Activated CD8-positive, alpha-beta memory T cell treated with anti-CD3 and anti-CD28 coated beads, Interleukin-2, amount 50 U/mL, for 48 hours (primary cell): ENCODE data around the gene AANAT.
"Not testable (repeated sequence)": the region's sequence is repeated elsewhere in the genome, so short reads cannot be mapped to it uniquely, and the experiment has no call there.

ENCODE experiments used
- DNase-seq: peaks from one replicate; pipeline ENCODE4 v3.0.0-alpha.2; 2020

Gene AANAT

DNA sequence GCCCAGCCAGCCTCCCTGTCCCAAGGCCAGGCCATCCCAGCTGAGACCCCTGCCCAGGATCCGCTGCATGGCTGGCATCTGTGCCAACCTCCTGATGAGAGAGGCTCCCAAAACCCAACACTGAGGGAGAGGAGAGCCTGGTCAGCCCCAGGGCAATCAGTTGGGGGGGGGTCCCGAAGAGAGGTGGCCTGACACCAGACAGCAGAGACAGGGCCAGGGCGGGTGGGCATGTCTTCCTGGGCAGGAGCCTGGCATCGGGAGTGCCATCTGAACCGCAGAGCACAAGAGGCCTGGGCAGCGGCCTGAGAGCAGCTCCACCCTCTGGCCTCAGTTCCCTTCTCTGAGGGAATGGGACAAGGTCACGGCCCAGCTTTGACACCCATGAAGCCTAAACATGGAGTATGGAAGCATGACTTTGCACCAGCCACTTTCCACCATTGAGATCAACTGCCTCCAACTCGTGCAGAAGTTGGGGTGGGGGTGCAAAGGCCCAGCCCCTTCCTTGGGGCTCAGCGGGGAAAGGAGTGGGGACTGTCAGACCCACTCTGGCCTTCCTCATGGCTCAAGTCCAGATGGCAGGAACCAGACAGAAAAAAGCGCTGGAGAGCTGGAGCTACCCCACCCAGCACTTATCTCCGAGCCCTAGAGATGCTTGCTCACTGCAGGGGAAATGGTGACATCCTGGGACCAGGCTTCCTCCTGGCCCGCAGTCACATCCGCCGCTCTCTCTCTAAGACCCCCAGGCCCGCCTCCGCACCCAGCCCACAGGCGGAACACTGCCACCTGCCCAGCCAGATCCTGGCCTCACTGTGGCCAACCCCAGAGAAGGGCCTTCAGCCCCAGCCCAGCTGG lies 24.1 kb downstream of the AANAT start:
- DNase-seq, result no peak

DNA sequence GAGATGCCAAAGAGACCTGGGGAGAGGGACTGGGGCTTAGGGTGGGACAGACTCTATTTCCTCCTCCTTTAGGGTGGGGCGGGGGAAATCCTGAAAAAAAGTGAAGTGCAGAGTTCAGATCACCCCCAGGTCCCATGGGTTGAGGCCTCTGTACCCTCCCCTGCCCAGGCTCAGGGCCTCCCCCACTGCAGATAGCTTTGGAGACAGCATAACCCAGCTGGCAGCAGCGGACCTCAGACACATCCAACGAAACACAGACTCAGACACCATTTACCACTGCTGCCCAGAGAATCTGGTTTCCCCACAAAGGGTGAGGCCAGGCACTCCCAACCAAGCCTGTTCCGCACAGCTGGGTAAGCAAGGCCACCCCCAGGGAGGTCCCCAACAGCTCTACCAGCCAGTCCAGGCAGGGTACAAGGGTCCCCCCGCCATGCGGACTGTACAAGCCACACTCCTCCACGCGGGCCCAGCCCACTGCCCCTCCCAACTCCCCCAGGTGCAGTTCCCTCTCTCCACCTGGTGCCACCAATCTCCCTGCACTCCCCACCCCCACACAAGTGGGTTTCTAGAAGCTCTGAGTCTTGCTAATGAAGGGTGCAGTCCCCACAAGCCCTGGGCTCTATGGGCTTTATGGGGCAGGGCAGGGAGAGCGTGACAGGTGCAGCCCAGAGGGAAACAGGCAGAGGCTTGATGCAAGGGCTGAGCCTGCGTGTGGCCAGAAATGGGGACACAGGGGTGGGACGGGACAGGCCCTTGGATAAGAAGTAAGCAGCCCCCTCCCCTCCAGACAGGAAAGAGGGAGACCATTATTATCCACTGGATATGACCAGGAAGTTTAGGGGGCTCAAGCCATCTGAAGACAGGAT lies 25.0 kb downstream of the AANAT start:
- DNase-seq, result peak; percentile 65

DNA sequence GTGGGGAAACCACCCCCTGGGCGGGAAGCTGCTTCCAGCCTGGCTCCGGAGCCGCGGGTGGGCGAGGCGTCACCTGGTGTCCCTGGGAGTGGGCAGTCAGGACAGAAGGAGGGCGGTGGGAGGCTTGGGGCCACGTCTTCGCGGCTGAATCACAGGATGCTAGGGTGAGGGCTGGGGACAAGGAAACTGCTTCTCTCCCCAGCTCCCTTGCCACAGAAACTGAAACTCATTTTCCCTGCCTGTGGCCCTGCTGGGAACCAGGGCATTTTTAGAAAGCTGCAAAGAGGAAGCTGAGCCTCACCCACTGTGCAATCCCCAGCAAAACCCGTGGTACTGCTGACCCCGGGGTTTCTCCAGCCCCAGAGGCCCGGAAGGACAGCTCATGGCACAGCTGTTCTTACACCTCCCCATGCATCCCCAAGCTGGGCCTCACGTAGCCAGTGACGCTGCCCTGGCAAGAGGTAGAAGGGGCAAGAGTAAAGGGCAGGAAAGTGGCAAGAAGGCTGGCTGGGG lies 25.6 kb downstream of the AANAT start:
- DNase-seq, result peak; percentile 73

DNA sequence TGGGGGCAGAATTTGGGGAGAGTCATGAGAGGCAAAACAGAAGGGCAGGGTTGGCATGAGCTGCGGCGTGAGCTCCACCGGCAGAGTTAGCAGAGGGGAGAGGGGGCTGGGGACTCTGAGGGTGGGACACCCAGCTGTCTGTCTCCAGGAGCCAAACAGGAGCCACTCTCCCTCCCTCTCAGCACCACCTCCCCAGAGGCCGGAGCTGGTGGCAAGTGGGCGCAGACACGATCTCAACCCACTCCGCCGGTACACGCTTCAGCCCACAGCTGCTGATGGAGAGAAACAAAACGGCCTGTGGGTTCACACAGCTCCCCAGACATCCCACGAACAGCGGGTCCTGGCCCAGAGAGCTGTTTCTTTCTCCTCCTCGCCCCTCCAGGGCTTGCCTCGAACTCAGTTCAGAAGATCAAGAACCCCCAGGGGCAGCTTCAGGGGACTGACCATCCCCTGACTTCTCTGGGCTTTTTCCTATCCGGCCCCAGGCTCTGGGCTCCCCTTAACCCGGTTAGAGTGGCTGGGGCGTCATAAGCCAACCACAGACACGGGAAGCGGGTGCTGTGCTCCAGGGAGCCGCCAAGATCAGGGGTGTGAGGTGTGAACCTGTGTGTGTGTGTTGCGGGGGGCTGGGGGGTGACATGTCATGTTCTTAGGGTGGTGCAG lies 26.2 kb downstream of the AANAT start:
- DNase-seq, result no peak

DNA sequence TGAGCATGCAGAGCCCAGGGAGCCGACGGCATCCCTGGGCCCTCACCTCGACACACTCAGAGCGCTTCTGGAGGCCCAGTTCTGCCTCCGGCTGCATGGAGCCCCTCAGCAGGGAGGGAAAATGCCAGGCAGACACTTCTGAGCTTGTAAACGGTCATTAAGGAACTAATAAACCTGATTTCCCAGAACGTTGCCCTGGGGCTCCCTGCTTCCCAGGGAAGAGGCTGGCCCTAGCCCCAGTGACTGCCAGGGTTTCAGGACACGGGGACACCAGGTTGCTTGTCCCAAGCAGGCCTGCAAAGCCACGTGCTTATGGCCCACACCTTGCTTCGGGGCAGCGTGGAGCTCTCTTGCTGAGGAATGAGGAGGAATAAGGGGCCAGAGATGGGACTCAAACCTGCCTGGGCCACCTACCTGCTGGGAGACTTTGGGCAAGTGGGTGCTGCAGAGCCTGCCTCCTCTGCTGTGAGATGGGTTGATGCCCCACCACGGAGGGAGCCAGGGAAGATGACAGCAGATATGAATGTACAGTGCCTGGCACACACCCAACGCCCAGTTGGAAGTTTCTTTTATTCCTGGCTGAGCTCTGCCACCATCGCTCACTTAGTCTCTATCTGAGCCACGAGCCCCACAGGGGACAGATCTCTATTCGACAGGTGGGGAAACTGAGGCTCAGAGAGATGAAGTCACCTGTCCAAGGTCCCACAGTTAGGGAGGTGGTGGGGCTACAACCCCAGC lies 28.4 kb downstream of the AANAT start:
- DNase-seq, result no peak

DNA sequence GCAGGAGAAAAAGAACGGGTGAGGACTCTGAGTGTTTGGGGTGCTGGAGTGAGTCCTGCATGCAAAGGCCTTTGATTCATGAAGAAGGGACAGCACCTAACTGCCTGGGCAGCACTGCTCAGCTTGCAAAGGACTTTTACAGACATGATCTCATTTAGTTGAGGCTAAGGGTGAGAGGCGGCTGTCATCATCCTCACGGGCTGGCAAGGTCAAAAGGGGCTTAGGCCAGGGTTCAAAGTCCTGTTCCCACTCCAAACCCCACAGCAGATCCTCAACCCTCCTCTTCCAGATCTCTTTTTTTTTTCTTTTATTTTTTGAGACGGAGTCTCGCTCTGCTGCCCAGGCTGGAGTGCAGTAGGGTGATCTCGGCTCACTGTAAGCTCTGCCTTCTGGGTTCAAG lies 29.1 kb downstream of the AANAT start:
- no peak for DNase-seq

DNA sequence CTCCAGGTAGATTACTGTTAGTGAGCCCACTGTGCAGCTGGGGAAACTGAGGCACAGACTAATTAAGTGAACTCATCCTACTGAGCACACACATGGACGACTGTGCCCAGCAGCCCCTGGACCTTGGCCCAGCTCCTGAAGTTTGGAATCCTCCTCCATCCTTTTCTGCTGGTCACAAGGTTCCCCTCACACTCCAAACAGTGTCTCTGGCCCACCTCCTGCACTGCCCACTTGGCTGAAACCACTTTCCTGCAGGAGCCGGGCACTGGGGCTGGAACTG lies 30.2 kb downstream of the AANAT start:
- no peak for DNase-seq

DNA sequence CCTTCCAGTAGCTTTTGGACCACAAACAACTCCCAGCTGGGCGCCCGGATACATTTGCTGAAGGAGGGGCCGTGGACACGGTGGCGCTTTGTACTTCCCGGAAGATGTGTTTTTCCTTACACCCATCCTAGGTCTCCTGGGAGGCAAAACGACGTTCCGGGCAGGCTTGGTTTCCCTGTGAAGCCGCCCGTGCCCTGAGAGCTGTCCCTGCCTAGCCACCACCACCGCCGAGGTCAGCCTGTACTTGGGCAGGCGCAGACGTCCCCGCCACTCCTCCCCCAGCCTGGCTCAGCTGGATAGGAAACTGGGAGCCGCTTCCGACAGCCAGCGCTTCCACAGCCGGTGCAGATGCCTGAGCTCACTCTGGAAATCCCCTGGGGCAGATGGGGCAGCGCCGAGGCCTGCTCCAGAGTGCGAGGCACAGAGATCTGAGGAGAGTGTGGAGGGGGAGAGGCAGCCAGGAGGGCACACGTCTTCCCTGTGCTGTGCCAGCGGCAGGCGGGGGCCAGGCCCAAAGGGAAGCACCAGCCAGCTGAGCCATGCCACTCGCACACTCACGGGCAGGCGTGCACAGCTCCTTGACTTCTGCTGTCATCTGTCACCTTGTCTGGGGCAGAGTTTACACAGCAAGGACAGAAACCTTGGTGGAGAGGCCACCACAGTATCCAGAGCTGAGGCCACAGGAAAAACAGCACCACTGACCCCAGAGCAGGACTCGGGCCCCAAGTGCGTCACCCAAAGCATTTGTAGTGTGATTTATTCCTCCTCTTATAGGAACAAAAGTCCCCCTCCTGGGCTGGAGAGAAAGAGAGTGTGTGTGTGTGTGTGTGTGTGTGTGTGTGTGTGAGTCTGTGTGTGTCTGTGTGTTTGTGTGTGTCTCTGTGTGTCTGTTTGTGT lies 30.8 kb downstream of the AANAT start:
- no peak for DNase-seq

DNA sequence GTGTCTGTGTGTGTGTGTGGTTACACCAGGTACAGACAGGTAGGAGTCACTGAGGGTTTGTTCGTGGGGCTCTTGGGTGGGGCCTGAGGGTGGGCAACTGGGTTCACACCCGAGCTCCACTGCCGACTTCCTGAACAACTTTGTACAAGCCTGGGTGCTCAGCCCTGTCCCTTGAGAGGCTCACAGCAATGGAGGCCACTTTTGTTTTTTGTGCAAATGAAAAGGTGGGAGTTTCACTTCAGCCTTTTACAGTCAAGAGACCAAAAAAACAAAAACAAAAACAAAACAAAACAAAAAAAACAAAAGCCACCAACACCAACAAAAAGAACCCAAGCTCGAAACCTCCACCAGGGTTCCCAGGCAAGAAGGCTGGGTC lies 31.5 kb downstream of the AANAT start:
- DNase-seq, result no peak

DNA sequence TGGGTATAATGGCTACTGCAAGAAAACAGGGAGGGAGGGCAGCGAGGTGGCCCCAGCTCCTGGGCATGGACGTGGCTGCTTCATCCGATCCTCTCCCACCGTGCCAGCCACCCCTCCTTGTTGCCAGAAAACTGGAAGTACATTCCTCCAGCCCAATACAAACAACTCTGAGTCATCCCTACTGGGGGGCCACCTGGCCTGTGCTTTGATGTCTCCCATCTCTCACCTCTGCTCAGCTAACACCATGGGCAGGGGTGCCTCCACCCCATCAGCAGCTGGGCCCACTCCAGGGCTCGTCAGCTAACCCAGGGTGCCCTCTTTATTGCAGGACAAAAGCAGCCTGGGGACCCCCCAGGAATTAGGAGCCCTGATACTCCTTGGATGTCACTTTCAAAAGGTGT lies 31.9 kb downstream of the AANAT start:
- DNase-seq, result no peak

DNA sequence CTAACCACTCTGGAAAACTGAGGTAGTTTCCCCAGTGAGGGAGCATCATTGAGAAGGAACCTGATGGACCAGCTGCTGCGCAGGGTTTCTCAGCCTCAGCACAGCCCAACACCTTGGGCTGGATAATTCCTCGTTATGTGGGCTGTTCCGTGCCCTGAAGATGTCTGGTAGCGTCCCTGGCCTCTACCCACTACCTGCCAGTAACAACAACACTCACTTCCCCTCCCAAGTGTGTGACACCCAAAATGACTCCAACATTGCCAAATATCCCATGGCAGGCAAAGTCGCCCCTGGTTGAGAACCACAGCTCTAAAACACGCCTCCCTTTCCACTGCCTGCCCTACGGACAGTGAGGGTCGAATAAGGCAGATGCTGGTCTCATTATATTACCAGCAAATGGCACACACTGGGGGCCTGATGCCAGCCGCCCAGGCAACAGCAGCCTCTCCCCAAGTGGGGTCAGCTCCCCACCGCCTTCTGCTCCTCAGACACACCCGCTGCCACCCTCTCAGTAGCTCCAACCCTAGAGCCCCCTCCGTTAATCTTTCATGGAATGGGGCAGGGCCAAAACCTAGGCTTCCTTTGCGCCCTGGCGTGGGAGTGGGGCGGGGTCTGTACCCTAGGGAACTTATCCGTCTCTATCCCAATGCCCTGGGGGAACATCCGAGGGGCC lies 32.8 kb downstream of the AANAT start:
- DNase-seq, result no peak

DNA sequence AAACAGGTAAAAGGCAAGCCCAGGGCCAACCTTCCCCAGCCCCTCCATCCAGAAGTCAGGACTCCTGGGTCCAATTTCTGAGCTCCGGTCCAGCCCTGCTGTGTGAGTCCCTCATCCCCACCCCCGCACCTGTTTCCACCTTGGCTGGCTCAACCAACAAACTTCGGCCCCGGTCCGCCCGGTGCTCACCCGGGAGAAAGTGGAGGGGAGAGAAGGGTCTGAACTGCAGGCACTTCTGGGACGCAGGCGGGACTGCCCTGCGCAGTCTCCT lies 33.3 kb downstream of the AANAT start:
- no peak for DNase-seq

DNA sequence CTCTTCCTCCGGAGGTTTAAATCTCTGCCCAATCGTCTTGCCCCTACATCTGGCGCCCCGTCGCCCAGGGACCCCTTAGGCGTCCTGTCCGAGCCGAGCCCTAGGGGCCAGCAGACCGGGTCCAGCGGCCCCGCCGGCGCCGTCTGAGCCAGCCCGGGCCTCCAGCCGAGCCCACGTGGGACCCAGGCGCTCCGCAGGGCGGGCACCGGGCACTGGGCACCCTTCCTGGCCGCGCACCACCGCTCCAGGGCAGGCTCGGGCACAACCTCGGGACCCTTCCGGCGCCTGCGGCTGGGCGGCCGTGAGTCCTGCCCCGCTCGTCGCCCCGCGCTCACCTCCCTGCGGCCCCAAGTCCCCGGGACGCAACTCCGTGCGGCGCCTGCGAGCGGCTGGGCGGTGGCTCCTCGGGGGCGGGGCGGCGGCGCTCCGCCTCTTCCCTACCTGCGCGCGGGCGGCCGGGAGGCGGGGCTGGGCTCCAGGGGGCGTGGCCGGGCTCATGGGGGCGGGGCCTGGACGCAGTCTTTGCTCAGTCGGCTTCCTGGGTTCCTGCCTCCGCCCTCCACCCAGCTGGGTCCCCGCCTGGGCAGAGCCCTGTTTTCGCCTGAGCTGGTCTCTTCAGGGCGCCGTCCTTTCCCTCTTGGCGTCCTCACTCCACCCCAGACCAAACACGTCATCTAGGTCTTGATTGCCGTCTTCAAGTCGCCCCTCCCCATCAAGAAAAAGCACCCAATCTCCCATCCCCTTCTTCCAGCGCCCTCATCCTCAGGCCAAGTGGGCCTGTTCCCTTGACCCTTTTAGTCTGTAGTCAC lies 33.8 kb downstream of the AANAT start, which contains the start of gene RHBDF2:
Gene RHBDF2, minus strand, starts transcription at position 406 of the 809 bp plus-strand sequence. CDS start 19,899 bp downstream, outside the sequence.
- DNase-seq, result peak; percentile 99

DNA sequence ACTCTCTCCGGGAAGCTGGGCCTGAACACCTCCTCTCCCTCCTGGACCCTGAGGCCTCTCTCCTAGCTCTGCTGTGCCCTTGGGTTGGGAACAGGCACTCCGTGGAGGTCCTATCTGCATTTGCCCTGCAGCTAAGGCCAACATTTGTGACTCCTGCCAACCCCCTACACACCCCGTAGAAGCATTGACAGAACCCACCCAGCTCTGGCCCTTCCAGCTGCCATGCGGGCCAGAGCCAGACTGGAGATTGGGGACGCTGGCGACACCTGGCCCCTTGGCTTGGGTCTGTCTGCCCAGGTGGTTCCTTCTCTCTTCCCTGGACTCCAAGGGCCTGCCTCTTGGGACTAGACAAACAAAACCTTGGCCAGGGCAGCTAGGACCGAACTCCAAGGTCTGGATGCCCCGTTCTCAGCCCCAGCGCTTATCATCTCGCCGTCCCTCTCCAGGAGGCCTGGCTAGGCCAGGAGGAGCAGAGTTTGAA lies 34.5 kb downstream of the AANAT start:
- no peak for DNase-seq

DNA sequence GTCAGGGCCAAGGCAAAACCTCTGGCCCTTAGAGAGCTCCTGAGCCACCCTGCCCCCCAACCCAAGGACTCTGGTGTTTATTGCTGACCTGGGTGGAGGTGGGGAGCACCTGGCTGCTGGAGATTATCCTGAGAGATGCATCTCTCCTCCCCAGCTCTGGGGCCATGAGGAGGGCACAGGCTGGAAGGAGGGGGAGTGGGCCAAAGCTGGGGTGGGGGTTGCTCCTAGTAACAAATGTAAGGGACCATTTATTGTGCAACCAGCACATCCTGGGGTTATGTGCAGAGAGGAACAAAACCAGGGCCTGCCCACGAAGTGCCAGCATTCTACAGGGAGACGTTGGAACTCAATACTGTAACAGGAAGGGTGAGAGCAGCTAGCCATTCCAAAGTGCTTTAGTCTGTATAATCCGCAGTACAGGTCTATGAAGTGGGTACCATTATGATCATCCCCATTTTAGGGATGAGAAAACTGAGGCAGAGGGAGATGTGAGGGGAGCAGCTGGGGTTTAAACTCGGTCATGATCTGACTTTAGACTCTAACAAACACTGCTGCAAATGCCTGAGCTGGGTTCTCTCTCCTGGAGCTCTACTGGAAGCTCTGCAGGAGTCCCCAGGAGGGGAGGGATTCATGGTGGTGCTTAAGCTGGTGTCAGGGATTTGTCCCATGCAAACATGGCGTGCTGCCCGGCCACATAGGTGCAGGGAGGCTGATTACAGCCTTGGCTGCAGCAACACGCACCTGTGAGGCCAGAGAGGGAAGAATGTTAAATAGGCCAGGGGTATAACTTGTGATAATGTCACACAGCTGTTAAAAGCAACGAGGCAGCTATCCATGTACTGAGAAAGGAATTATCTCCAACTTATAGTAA lies 35.2 kb downstream of the AANAT start:
- DNase-seq, result no peak

DNA sequence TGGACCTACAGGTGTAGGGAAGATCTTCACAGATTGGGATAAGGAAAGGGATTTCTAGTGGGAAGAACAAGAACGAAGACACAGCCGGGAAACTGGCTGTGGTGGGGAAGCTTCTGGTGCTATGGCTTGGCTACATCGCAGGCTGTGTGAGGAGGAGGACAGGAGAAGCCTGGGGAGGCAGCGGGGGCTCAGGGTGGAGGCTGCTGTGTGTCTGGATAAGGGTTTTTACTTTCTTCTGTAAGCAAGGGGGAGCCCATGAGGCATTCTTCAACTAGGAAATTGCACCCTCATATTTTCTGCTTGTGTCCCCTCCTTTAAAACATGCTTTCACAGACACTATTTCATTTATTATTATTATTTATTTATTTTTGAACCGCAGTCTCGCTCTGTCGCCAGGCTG lies 36.7 kb downstream of the AANAT start:
- no peak for DNase-seq

DNA sequence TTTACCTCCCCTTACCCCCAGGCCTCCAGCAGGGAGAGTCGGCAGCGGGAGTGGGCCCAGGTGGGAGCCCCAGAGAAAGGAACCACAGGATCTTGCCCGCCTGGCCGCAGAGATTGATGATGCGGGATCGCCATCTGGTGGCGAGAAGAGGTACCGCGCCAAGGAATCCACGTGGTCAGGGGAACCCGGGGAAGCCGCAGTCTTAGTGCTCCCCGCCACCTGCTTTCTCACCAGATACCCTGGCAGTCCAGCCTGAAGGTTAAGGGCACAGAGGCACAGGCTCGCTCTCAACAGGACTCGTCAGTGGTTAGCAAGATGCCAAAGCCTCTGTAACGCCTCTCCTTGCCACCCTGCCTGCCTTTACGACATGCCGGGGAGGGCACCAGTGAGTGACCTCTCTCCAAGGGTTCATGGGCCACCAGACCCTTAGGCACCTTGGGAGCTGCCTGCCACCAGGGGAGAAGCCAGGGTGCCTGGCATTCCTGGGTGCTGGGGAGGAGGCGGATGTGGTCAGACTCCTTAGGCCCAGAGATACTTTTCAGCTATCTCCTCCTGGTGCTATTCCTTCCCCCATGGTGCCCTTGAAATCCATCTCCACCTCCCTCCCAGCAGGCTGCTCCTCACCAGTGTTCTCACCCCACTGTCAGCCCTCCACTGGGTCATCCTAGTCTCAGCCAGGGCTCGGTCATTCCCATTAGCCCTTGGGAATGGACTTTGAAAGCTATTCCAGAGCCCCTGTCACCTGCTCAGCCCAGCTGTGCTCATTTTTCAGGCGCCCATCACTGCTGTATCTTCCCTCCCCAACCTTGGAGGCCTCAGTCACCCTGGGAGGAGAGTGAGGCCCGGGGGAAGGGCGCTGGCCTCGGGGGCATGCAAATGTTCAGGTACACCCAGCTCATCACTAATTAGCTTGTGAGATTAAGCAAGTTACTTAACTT lies 39.3 kb downstream of the AANAT start:
- DNase-seq, result peak; percentile 97

DNA sequence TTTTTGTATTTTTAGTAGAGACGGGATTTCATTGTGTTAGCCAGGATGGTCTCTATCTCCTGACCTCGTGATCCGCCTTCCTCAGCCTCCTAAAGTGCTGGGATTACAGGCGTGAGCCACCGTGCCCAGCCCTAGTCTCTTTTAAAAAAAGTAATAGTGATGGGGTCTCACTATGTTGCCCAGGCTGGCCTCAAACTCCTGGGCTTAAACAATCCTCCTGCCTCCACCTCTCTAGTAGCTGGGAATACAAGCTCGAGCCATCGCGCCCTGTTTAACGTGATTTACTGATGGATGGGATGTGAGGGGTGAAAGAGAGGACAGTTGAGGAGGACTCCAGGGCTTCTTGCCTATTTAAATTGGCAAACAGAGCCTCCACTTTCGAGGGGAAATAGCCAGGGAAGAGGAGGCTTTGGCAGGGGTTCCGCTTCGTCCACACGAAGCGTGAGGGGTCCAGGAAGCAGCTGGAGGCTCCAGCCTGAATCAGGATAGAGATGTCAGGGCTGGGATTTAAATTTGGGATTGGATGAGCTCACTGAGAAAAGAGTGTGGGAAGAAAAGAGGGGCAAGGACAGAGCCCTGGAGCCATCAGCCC lies 41.2 kb downstream of the AANAT start:
- DNase-seq, result not testable (repeated sequence)
